Heart left ventricle (tissue), 13 donors: ENCODE results near the gene TPRX1.

Experiments used
- POLR2A ChIP-seq, 2 donors: fragments of 450-650 bp; IDR thresholded peaks; one replicate each; pipeline ENCODE4 v1.6.1; 2017; ENCODE audit warnings: antibody characterized with exemption in 2 of 2, mild to moderate bottlenecking in 2 of 2, moderate library complexity in 2 of 2
- TF ChIP-seq, protein P1 (sequence below), 12 donors: fragments of 200-600 bp; sonication (generic) in 4 of 12; IDR thresholded peaks; one replicate each; pipeline versions ENCODE4 v1.5.0 to v1.8.0; 2018 to 2022; ENCODE audit warnings: antibody characterized with exemption in 12 of 12, mild to moderate bottlenecking in 5 of 12
- donor health status: ischemic (EF 13 %, LVEDD 7.1; RV severe dilation, severe dysfunction).
- donor health status: DM: no; HTN: yes; CAD: no.
- donor health status: DM: no; HTN: no; CAD: no.
- donor health status: ischemic (EF 25% LVEDD 6.9; RV normal size, moderate dysfunction).
- donor health status: ischemic (EF 25% LVEDD 5.7; RV mildly dilated, moderate dysfunction).
- donor health status: ischemic (EF 35%, LVEDD 5.7; RV mildly dilated, moderate dysfunction).
- donor health status: nonischemic (EF 11% LVEDD 7.7; RV severe dilation, severe dysfunction).
- donor health status: DM: yes; HTN: yes; CAD: no.
- donor health status: PGD.
- donor health status: ischemic (EF 29% LVEDD 5.4; RV normal size, mild dysfunction).
- donor health status: nonischemic (EF 23%, LVEDD 6.1; RV moderate dilation, normal function).

DNA sequence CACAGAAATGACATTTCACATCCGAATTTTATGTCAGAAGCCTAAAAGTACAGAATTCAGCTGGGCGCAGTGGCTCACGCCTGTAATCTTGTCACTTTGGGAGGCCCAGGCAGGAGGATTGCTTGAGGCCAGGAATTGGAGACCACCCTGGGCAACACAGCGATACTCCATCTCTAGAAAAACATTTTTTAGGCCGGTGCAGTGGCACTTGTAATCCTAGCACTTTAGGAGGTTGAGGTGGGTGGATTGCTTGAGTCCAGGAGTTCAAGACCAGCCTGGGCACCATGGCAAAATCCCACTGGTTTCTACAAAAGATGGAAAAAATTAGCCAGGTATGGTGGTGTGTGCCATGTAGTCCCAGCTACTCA lies 43.7 kb downstream of the TPRX1 start:
- TF ChIP-seq, protein P1, sequence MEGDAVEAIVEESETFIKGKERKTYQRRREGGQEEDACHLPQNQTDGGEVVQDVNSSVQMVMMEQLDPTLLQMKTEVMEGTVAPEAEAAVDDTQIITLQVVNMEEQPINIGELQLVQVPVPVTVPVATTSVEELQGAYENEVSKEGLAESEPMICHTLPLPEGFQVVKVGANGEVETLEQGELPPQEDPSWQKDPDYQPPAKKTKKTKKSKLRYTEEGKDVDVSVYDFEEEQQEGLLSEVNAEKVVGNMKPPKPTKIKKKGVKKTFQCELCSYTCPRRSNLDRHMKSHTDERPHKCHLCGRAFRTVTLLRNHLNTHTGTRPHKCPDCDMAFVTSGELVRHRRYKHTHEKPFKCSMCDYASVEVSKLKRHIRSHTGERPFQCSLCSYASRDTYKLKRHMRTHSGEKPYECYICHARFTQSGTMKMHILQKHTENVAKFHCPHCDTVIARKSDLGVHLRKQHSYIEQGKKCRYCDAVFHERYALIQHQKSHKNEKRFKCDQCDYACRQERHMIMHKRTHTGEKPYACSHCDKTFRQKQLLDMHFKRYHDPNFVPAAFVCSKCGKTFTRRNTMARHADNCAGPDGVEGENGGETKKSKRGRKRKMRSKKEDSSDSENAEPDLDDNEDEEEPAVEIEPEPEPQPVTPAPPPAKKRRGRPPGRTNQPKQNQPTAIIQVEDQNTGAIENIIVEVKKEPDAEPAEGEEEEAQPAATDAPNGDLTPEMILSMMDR (IDR thresholded peaks at IDR 0.05): no peak
- no peak for TF ChIP-seq POLR2A (IDR thresholded peaks at IDR 0.05)
